Natural killer cell (primary cell): Measurements from ENCODE around the gene TUFM. TPM values are rescaled to one million over a fixed set of nuclear protein-coding genes. Genes with fewer than 3 reads are reported as not detected.
A peak's percentile ranks its signal among the peaks of the same experiment; 100 is the strongest.

Experiments
- ATAC-seq, 3 donors: fragments of 150-1000 bp in 2 of 3; fragments of 200-7000 bp in 1 of 3; cut with Tn5 transposase; 1 replicate in 1 of 3; 2 replicates in 2 of 3; pipeline ENCODE4 v1.10.0; 2021; ENCODE audit warnings: mild to moderate bottlenecking in 2 of 3, moderate library complexity in 2 of 3
- DNase-seq, 2 donors: peaks; one replicate each; pipeline versions ENCODE4 v3.0.0 to v3.0.0-alpha.2; 2013 to 2021; ENCODE audit warnings: mixed read lengths in 1 of 2
- H3K27ac ChIP-seq: one replicate; pipeline ENCODE4 v1.5.1; 2013; ENCODE audit warnings: mild to moderate bottlenecking, low read length
- H3K27me3 ChIP-seq: one replicate; pipeline ENCODE4 v1.6.1; 2013; ENCODE audit warnings: low read length; ENCODE audit not compliant: control insufficient read depth, insufficient read depth
- H3K36me3 ChIP-seq: one replicate; pipeline ENCODE4 v1.6.1; 2013; ENCODE audit warnings: low read length; ENCODE audit not compliant: control insufficient read depth, insufficient read depth
- H3K4me1 ChIP-seq: one replicate; pipeline ENCODE4 v1.6.1; 2013; ENCODE audit warnings: low read length; ENCODE audit not compliant: control insufficient read depth, insufficient read depth
- H3K4me3 ChIP-seq: one replicate; pipeline ENCODE4 v1.5.1; 2013; ENCODE audit warnings: low read length
- H3K9me3 ChIP-seq: one replicate; pipeline ENCODE4 v1.6.1; 2013; ENCODE audit warnings: low read length; ENCODE audit not compliant: control insufficient read depth, insufficient read depth
- H3K27ac Mint-ChIP-seq, 2 donors: one replicate each; pipeline ENCODE4 v1.8.0; 2022; ENCODE audit warnings: mild to moderate bottlenecking in 2 of 2, mixed read lengths in 2 of 2, moderate library complexity in 1 of 2
- H3K27me3 Mint-ChIP-seq, 2 donors: one replicate each; pipeline ENCODE4 v1.8.0; 2022; ENCODE audit warnings: low read depth in 2 of 2, mixed read lengths in 2 of 2
- H3K36me3 Mint-ChIP-seq: one replicate; pipeline ENCODE4 v1.8.0; 2022; ENCODE audit warnings: mixed read lengths
- H3K4me1 Mint-ChIP-seq, 2 donors: one replicate each; pipeline ENCODE4 v1.8.0; 2022; ENCODE audit warnings: mixed read lengths in 2 of 2
- H3K4me3 Mint-ChIP-seq: one replicate; pipeline ENCODE4 v1.8.0; 2022; ENCODE audit warnings: mild to moderate bottlenecking, moderate library complexity, mixed read lengths
- H3K9me3 Mint-ChIP-seq, 2 donors: one replicate each; pipeline ENCODE4 v1.8.0; 2022; ENCODE audit warnings: mixed read lengths in 2 of 2
- CTCF ChIP-seq: fragments of 200-600 bp; IDR thresholded peaks from one replicate; pipeline ENCODE4 v1.8.0; 2022; ENCODE audit warnings: antibody characterized with exemption
- WGBS: methylation state at CpG from one replicate; pipeline ENCODE4 v1.1.7; 2013; ENCODE audit warnings: missing lambda C conversion rate; ENCODE audit not compliant: insufficient coverage; 5-methylcytosine and 5-hydroxymethylcytosine counted together
- intact Hi-C: fragments of 100-400 bp; cut with micrococcal nuclease; formaldehyde crosslinking; loops from one replicate; pipeline ENCODE4 v1.14.2; 2022
- total RNA-seq, 4 donors: library from RNA; stranded (reverse); fragments of 120-200 nt in 1 of 4; gene quantifications; one replicate each; pipeline versions ENCODE4 v1.2.3 to v1.2.4, GENCODE V29; 2013 to 2022

The TUFM gene
- total RNA-seq, result 100 to 1,000 TPM; 108 to 128 (median 118) TPM
- total RNA-seq (2013), result 87.2 TPM

- Mint-ChIP-seq H3K27me3 (no peaks in the 10 kb centered on the region), H3K9me3 (no peaks in the 10 kb centered on the region), H3K27ac (peak within 1 kb of the TSS; percentile 95 to 99), H3K4me1 (peaks cover 25 to 32% of the 10 kb centered on the region in 2 donors), H3K4me3 (peak within 1 kb of the TSS; percentile 97), H3K36me3 (no peaks in the 10 kb centered on the region)
- Histone ChIP-seq H3K27ac (peak within 1 kb of the TSS; percentile 92), H3K27me3 (no peaks in the 10 kb centered on the region), H3K4me1 (peaks cover 30% of the 10 kb centered on the region), H3K4me3 (peak within 1 kb of the TSS; percentile 98), H3K9me3 (no peaks in the 10 kb centered on the region), H3K36me3 (peaks cover 27% of the 10 kb centered on the region)
- intact Hi-C loops, result loop anchor here (1.0 to 2.0 kb wide), 3 partner anchors 16 to 78 kb away; partner anchors contain the start of genes RABEP2 and SH2B1
- DNase-seq (peak; percentile 97 to 99), ATAC-seq (peak; percentile 96 to 99 (median 96))
- peak; percentile 71 for TF ChIP-seq CTCF
- WGBS, result under 1% methylated on average over 73 of the region's 73 CpGs
Observed at GRCh38 chr16:28846080-28846932, at the start of gene TUFM. TSS of gene TUFM (minus strand) at chr16:28846348. CDS start at chr16:28846269, 79 bp downstream.

GRCh38 chr16:28895609-28896008, 49.5 kb upstream of the TUFM start:
- intact Hi-C loops, result no loop called here
- Histone ChIP-seq H3K27me3 (no peaks in the 10 kb centered on the region), H3K4me1 (peaks cover 28% of the 10 kb centered on the region), H3K9me3 (no peaks in the 10 kb centered on the region), H3K36me3 (no peaks in the 10 kb centered on the region), H3K27ac (no peak overlapping the region), H3K4me3 (no peak overlapping the region)
- peaks cover 21 to 23% of the 10 kb centered on the region in 2 donors for H3K4me1 Mint-ChIP-seq
- no peak for ATAC-seq
- no peak overlapping the region for H3K4me3 Mint-ChIP-seq
- H3K9me3 Mint-ChIP-seq, result no peaks in the 10 kb centered on the region
- TF ChIP-seq CTCF, result no peak
- H3K36me3 Mint-ChIP-seq, result no peaks in the 10 kb centered on the region
- 91% methylated on average over 4 of the region's 4 CpGs for WGBS
- no peaks in the 10 kb centered on the region for H3K27me3 Mint-ChIP-seq
- DNase-seq, result no peak
- no peak overlapping the region for H3K27ac Mint-ChIP-seq

- peak overlapping the region; percentile 61 for H3K4me3 Mint-ChIP-seq
- ATAC-seq, result no peak
- H3K27ac Mint-ChIP-seq, result peak overlapping the region; percentile 85 to 93
- Histone ChIP-seq H3K36me3 (no peaks in the 10 kb centered on the region), H3K9me3 (no peaks in the 10 kb centered on the region), H3K4me3 (no peak overlapping the region), H3K27me3 (no peaks in the 10 kb centered on the region), H3K4me1 (peaks cover 28% of the 10 kb centered on the region), H3K27ac (peak overlapping the region; percentile 71)
- TF ChIP-seq CTCF, result no peak
- no peaks in the 10 kb centered on the region for H3K36me3 Mint-ChIP-seq
- peaks cover 21 to 23% of the 10 kb centered on the region in 2 donors for H3K4me1 Mint-ChIP-seq
- H3K9me3 Mint-ChIP-seq, result no peaks in the 10 kb centered on the region
- WGBS, result 88% methylated on average over 2 of the region's 4 CpGs
- H3K27me3 Mint-ChIP-seq, result no peaks in the 10 kb centered on the region
- intact Hi-C loops, result no loop called here
- DNase-seq, result no peak
Observed at GRCh38 chr16:28893291-28893690, 47.1 kb upstream of the TUFM start.
